GM18505 (cell line): Measurements from ENCODE around the gene HDAC9.

ENCODE experiments used
- ATAC-seq: cut with Tn5 transposase; IDR thresholded peaks from one replicate; pipeline ENCODE4 v1.9.1; 2021; ENCODE audit not compliant: unreplicated experiment
- POLR2A ChIP-seq: IDR thresholded peaks from 4 replicates; pipeline ENCODE4 v1.6.1; 2011; ENCODE audit warnings: borderline replicate concordance; ENCODE audit not compliant: insufficient read depth, insufficient read length; ENCODE audit errors: extremely low read depth

The HDAC9 gene

GRCh38 chr7:18786196-18786727 lies 290.7 kb downstream of the HDAC9 start:
- ATAC-seq: no peak

GRCh38 chr7:18786796-18787195 lies 291.2 kb downstream of the HDAC9 start:
- TF ChIP-seq POLR2A: no peak
- ATAC-seq: no peak

More at GRCh38 chr7:18786196-18786727, 290.7 kb downstream of the HDAC9 start:
- TF ChIP-seq POLR2A: no peak

GRCh38 chr7:18788026-18788425 lies 292.5 kb downstream of the HDAC9 start:
- ATAC-seq: no peak
- TF ChIP-seq POLR2A: no peak

GRCh38 chr7:18792871-18793595 lies 297.5 kb downstream of the HDAC9 start:
- no peak for TF ChIP-seq POLR2A
- ATAC-seq: no peak

- ATAC-seq: no peak
- no peak for TF ChIP-seq POLR2A
Observed at GRCh38 chr7:18796216-18796615, 300.7 kb downstream of the HDAC9 start.

- no peak for TF ChIP-seq POLR2A
- ATAC-seq: no peak
Observed at GRCh38 chr7:18798088-18798906, 302.7 kb downstream of the HDAC9 start.

GRCh38 chr7:18799899-18800298 lies 304.4 kb downstream of the HDAC9 start:
- no peak for ATAC-seq
- no peak for TF ChIP-seq POLR2A

GRCh38 chr7:18803923-18804322 lies 308.4 kb downstream of the HDAC9 start:
- ATAC-seq: no peak
- no peak for TF ChIP-seq POLR2A

- ATAC-seq: no peak
- no peak for TF ChIP-seq POLR2A
Observed at GRCh38 chr7:18806177-18806576, 310.6 kb downstream of the HDAC9 start.

- no peak for TF ChIP-seq POLR2A
- no peak for ATAC-seq
Observed at GRCh38 chr7:18808026-18808425, 312.5 kb downstream of the HDAC9 start.

- TF ChIP-seq POLR2A: no peak
- no peak for ATAC-seq
Observed at GRCh38 chr7:18815261-18815960, 319.9 kb downstream of the HDAC9 start.

GRCh38 chr7:18820981-18821380 lies 325.4 kb downstream of the HDAC9 start:
- TF ChIP-seq POLR2A: no peak
- ATAC-seq: no peak

- no peak for TF ChIP-seq POLR2A
- no peak for ATAC-seq
Observed at GRCh38 chr7:18821554-18821953, 326.0 kb downstream of the HDAC9 start.
